VCaP (cell line): ENCODE results near the gene NRXN3.

ENCODE experiments used
- H3K27ac ChIP-seq: fragments of 450-650 bp; 2 replicates; pipeline ENCODE4 v1.5.1; 2017
- CTCF ChIP-seq: fragments of 450-650 bp; conservative IDR thresholded peaks from 2 replicates; pipeline ENCODE4 v1.5.1; 2017; ENCODE audit warnings: mild to moderate bottlenecking, moderate library complexity

NRXN3 gene

GRCh38 chr14:79638672-79639266 is 1468.6 kb downstream of the NRXN3 start:
- H3K27ac ChIP-seq = no peak overlapping the region
- no peak for TF ChIP-seq CTCF

DNA sequence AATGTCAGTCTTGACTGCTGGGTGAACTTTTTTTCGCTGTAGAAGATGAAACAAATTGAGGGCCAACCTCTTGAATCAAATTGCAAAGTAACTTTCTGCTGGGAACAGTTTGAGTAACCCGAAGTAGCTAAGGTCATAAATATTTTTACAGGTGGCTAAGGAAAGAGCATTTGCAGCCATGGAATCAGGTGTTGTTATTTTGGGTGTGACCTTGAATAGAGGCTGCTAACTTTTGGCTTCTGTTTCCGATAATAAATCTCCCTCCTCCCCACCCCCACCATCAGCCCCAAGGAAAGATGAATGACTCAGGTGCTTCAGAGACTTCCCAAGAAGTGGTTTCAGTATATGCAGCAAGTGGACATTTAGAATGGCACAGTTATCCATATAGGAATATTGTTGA is 1469.4 kb downstream of the NRXN3 start:
- no peak for TF ChIP-seq CTCF
- H3K27ac ChIP-seq = no peak overlapping the region

DNA sequence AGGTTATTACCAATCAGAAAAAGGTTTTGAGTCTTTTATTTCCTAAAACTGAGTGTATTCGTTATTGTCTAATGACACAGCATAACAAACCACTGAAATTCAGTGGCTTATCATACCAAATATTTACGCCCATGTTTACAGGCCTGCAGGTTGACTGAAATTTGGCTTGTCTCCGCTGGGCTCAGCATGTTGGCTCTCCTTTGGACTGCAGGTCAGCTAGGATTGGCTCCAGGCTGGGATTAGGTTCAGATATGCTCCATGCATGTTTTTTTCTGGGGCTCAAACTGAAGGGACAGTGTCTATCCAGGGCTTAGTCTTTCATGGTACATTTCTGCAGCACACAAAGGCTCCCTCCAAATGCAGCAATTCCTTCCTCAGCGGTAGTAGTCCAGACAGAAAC is 1471.2 kb downstream of the NRXN3 start:
- no peak overlapping the region for H3K27ac ChIP-seq
- TF ChIP-seq CTCF = no peak

DNA sequence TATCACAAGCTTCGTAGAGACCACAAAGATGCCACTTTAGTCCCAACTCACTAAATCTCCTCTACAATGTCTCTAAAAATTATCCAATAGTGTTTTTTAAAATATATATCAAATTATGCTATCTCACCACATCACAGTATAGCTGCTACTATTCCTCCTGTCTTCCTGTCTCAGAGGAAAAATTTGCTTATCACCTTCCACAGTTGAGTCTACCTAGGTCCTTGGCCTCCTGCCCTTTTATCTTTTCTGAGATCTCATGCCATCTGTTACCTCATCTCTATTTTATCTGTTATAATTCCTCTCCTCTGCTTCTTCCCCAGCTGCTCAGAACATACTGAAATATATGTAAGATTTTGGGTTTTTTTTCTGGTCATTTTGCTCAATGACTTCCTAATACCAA is 1473.0 kb downstream of the NRXN3 start:
- no peak for TF ChIP-seq CTCF
- H3K27ac ChIP-seq = no peak overlapping the region

- TF ChIP-seq CTCF = no peak
- no peak overlapping the region for H3K27ac ChIP-seq
Measured at GRCh38 chr14:79645753-79646362, 1475.7 kb downstream of the NRXN3 start.

GRCh38 chr14:79649856-79650255 is 1479.7 kb downstream of the NRXN3 start:
- TF ChIP-seq CTCF = no peak
- no peak overlapping the region for H3K27ac ChIP-seq

DNA sequence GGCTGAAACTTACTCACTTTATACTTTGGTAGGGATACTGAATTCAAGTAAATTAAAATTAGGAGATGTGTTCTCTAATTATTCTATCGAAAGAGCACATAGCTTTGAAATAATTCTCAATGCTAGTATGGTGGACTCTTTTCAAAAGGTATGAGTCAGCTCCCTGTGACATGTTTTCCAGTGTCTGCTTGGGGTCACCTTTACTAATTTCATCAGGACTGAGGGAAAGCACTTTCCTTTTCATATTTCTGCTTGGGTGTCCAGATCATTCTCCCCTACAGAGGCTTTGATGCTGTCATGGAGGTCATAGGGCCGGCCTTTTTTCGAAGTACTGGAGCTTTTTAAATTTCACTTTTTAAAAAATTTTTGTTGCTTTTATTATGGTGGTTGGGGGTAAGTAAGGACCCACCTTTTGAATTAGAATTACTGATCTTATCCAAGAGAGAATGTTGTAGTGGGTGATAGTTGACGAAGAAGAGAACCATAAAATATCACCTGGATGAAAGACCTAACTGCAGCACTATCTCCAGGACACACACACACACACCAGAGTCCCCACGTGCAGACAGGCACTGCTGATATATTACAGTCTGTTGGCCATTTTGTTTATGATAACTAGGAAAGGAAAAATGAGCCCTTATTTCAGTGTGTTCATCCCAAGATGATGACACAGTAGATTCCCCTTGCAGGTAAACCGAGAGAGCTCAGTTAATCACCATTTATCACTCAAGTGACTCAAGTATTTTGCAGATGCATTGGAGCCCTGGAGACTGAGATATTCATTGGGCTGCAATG is 1482.5 kb downstream of the NRXN3 start:
- no peak overlapping the region for H3K27ac ChIP-seq
- no peak for TF ChIP-seq CTCF
